NCI-H1694 treated with DMSO at 0.1 percent for 48 hours (cell line): ENCODE results near the gene PINK1.

ENCODE experiments used
- DNase-seq: peaks from one replicate; lab custom pipeline; 2025; lab: John Stamatoyannopoulos, UW

PINK1 gene

DNA sequence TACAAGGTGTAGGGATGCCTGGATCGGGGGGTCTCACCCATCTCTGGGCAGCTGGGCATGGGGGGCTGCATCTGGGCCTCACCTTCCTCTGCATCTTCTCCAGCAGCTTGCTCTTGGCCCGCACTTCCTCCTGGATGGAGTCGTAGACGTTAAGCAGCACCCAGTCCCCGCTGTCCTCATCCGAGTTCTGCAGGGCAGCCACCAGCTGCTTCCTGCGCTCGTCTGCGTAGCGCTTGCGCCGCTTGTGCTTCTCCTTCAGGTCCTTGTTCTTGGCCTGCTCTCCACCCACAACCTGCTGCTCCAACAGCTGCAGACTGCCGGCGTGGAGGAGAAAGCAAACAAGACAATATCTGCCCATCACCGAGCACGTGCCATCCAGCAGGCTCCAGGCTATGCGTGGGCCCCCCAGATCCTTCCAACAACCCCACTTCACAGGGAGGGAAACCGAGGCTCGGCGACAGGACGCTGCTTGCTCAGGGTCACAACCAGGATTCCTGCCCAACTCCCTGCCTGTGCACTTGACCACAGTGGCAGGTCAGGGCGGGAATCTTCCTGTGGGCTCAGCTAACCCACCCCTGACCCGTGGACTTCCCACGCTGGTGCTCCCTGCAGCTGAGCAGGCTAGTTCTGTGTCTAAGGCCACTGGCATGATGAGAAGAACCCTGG lies 49.4 kb downstream of the PINK1 start:
- no peak for DNase-seq

DNA sequence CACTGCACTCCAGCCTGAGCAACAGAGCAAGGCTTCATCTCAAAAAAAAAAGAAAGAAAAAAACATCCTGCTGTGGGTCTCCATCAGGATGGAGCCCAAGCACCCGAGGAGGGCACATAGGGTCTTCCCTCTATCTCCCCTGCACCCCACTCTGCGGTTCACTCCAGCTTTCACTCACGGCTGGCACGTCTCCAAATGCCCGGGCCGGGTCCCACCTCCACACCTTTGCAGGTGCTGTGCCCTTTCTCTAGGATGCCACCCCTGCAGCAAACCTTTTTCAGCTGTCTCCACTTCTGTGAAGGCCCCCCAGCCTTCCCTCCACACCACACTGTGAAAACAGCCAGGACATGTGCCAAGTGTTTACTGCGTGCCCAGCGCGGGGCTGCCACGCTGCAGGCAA lies 50.4 kb downstream of the PINK1 start:
- DNase-seq, result no peak

DNA sequence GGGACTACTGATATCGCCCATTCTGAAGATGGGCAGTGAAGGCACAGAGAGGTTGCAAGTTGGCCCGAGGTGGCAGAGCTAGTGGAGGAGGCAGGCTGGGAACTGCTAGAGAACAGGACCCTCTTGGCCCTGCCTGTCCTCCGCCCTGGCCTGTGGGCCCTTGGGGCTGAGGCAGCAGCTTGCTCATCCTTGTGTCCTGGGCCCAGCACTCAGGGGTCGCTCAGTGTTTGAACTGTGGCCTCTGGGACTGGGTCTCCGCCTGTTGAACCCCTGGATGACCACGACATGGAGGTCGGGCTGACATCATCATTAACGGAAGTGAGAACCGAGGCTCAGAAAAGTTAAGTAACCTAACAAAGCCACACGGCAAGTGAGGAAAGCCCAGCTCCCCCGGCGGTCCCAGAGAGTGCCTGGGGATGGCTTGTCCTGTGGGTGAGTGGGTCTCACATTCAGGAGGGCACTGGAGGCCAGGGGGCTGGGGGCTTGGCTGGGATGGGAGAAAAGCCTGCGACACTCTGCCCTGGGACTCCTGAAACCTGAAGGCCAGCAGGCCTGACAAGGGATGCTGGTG lies 50.9 kb downstream of the PINK1 start:
- no peak for DNase-seq

- no peak for DNase-seq
Measured at GRCh38 chr1:20684651-20685050, 51.4 kb downstream of the PINK1 start.

GRCh38 chr1:20685099-20685662 lies 51.9 kb downstream of the PINK1 start:
- no peak for DNase-seq

- DNase-seq, result no peak
Measured at GRCh38 chr1:20685741-20686140, 52.5 kb downstream of the PINK1 start.

GRCh38 chr1:20686883-20687725 lies 53.8 kb downstream of the PINK1 start:
- DNase-seq, result no peak

- DNase-seq, result no peak
Measured at GRCh38 chr1:20689645-20690056, 56.4 kb downstream of the PINK1 start.

DNA sequence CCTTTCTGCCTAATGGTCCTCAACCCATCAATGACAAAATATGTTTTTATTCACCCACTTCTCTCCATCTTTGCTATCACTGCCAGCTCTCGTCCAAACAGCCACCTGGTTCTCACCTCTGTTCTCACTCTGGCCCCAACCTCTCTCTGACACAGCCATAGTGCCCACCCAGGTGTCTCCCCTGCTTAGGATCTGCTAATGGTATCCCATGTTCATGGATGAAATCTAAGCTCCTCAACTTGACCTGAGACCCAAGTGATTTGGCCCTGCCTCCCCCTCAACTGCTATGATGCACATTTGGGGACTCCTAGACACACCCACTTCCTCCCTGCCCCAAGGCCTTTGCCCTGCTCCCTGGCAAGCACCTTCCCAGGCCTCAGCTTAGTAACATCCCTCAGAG lies 58.6 kb downstream of the PINK1 start:
- DNase-seq, result no peak

GRCh38 chr1:20693623-20694022 lies 60.4 kb downstream of the PINK1 start:
- no peak for DNase-seq

- no peak for DNase-seq
Measured at GRCh38 chr1:20695515-20695914, 62.3 kb downstream of the PINK1 start.

GRCh38 chr1:20696397-20697333 lies 63.4 kb downstream of the PINK1 start:
- DNase-seq, result peak; percentile 86

DNA sequence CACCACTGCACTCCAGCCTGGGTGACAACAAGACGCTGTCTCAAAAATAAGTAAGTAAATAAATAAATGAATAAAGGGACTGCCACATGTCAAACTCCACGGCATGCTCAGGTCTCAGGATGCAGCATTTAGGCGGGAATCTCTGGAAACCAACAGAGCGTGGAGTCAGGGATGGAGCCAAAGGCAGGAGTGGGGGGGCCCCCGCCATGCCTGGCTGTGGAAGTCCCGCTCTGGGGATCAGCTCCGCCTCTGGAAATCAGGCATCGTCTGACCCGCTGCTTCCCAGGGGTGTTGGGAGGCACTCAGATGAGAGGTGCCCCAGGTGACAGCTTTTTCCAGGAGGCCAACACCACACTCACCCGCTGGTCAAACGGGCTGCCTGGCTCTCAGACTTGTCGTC lies 64.3 kb downstream of the PINK1 start:
- no peak for DNase-seq

GRCh38 chr1:20698195-20698910 lies 65.1 kb downstream of the PINK1 start:
- DNase-seq, result no peak

GRCh38 chr1:20699558-20699957 lies 66.3 kb downstream of the PINK1 start:
- DNase-seq, result no peak

GRCh38 chr1:20700636-20701215 lies 67.5 kb downstream of the PINK1 start:
- no peak for DNase-seq
